Urinary bladder (tissue), 4 donors: ENCODE data around the gene C14orf119. TPM values are rescaled to one million over a fixed set of nuclear protein-coding genes. Genes with fewer than 3 reads are reported as not detected.
A peak's percentile ranks its signal among the peaks of the same experiment; 100 is the strongest.

Experiments used
- DNase-seq: peaks from one replicate; pipeline ENCODE4 v3.0.0-alpha.2; 2015; ENCODE audit errors: extremely low spot score
- H3K27ac ChIP-seq: one replicate; pipeline ENCODE4 v1.5.1; 2013; ENCODE audit warnings: low read depth, mild to moderate bottlenecking, moderate library complexity
- H3K36me3 ChIP-seq: one replicate; pipeline ENCODE4 v1.6.1; 2013; ENCODE audit warnings: mild to moderate bottlenecking, moderate library complexity; ENCODE audit not compliant: insufficient read depth
- H3K4me1 ChIP-seq: one replicate; pipeline ENCODE4 v1.6.1; 2013; ENCODE audit warnings: mild to moderate bottlenecking, moderate library complexity; ENCODE audit not compliant: insufficient read depth
- H3K4me3 ChIP-seq: one replicate; pipeline ENCODE4 v1.5.1; 2013; ENCODE audit warnings: low read depth, low read length
- WGBS: extraction: QIAGEN DNeasy Blood & Tissue Kit; methylation state at CpG from one replicate; pipeline ENCODE4 v1.1.7; 2013; 5-methylcytosine and 5-hydroxymethylcytosine counted together
- polyA plus RNA-seq: library from polyadenylated mRNA; stranded (reverse); fragments of 200-250 nt; gene quantifications from one replicate; pipeline ENCODE4 v1.2.3, GENCODE V29; 2013
- total RNA-seq: library from RNA; depleted of rRNA; stranded (reverse); fragments of >200 nt; gene quantifications from one replicate; pipeline ENCODE4 v1.2.3, GENCODE V29; 2014
- donor health status: healthy with polysubstance abuse.
- donor health status: healthy.

C14orf119 gene
- 37.2 TPM for total RNA-seq
- polyA plus RNA-seq, result 51.8 TPM

GRCh38 chr14:23095196-23096108 is at the start of gene C14orf119:
Gene C14orf119, plus strand, starts transcription at chr14:23095505. Its CDS starts 2,154 bp downstream, at chr14:23097659.
- under 1% methylated on average over 46 of the region's 46 CpGs for WGBS
- Histone ChIP-seq H3K4me1 (no peaks in the 10 kb centered on the region), H3K27ac (peak within 1 kb of the TSS; percentile 98), H3K36me3 (no peaks in the 10 kb centered on the region), H3K4me3 (peak within 1 kb of the TSS; percentile 74)
- DNase-seq, result peak; percentile 100

- Histone ChIP-seq H3K4me3 (no peak overlapping the region), H3K4me1 (no peaks in the 10 kb centered on the region), H3K36me3 (no peaks in the 10 kb centered on the region), H3K27ac (no peak overlapping the region)
- DNase-seq, result no peak
- WGBS, result 67% methylated on average over 6 of the region's 6 CpGs
These were observed 48.2 kb upstream of the C14orf119 start for GRCh38 chr14:23047034-23047634.

- no peak overlapping the region for H3K27ac ChIP-seq
- DNase-seq, result no peak
- no peak overlapping the region for H3K4me3 ChIP-seq
- H3K4me1 ChIP-seq, result no peaks in the 10 kb centered on the region
- H3K36me3 ChIP-seq, result no peaks in the 10 kb centered on the region
- WGBS, result 76% methylated on average over 85 of the region's 85 CpGs
These were observed 47.3 kb upstream of the C14orf119 start for GRCh38 chr14:23047751-23048693.

- no peak for DNase-seq
- Histone ChIP-seq H3K36me3 (no peaks in the 10 kb centered on the region), H3K27ac (no peak overlapping the region), H3K4me3 (no peak overlapping the region), H3K4me1 (no peaks in the 10 kb centered on the region)
- 97% methylated on average over 9 of the region's 9 CpGs for WGBS
These were observed 46.3 kb upstream of the C14orf119 start for GRCh38 chr14:23049011-23049410.

- no peaks in the 10 kb centered on the region for H3K4me1 ChIP-seq
- no peaks in the 10 kb centered on the region for H3K36me3 ChIP-seq
- H3K27ac ChIP-seq, result no peak overlapping the region
- 80% methylated on average over 5 of the region's 5 CpGs for WGBS
- H3K4me3 ChIP-seq, result no peak overlapping the region
- DNase-seq, result no peak
These were observed 43.9 kb upstream of the C14orf119 start for GRCh38 chr14:23051141-23052057.

GRCh38 chr14:23052182-23052623 is 43.1 kb upstream of the C14orf119 start:
- DNase-seq, result no peak
- no peaks in the 10 kb centered on the region for H3K4me1 ChIP-seq
- no peak overlapping the region for H3K4me3 ChIP-seq
- 71% methylated on average over 14 of the region's 14 CpGs for WGBS
- H3K36me3 ChIP-seq, result no peaks in the 10 kb centered on the region
- H3K27ac ChIP-seq, result no peak overlapping the region

GRCh38 chr14:23052671-23053070 is 42.6 kb upstream of the C14orf119 start:
- no peaks in the 10 kb centered on the region for H3K36me3 ChIP-seq
- 83% methylated on average over 3 of the region's 3 CpGs for WGBS
- no peak for DNase-seq

GRCh38 chr14:23053426-23053825 is 41.9 kb upstream of the C14orf119 start:
- DNase-seq, result no peak
- Histone ChIP-seq H3K36me3 (no peaks in the 10 kb centered on the region), H3K27ac (no peak overlapping the region), H3K4me3 (no peak overlapping the region), H3K4me1 (no peaks in the 10 kb centered on the region)
- WGBS, result 97% methylated on average over 10 of the region's 10 CpGs

More at GRCh38 chr14:23052671-23053070, 42.6 kb upstream of the C14orf119 start:
- no peak overlapping the region for H3K27ac ChIP-seq
- H3K4me3 ChIP-seq, result no peak overlapping the region
- H3K4me1 ChIP-seq, result no peaks in the 10 kb centered on the region

GRCh38 chr14:23054000-23054811 is 41.1 kb upstream of the C14orf119 start:
- 77% methylated on average over 17 of the region's 17 CpGs for WGBS
- no peaks in the 10 kb centered on the region for H3K36me3 ChIP-seq
- no peak overlapping the region for H3K27ac ChIP-seq
- H3K4me3 ChIP-seq, result no peak overlapping the region
- DNase-seq, result no peak
- no peaks in the 10 kb centered on the region for H3K4me1 ChIP-seq

GRCh38 chr14:23055147-23055550 is 40.2 kb upstream of the C14orf119 start:
- Histone ChIP-seq H3K4me3 (no peak overlapping the region), H3K4me1 (no peaks in the 10 kb centered on the region), H3K36me3 (no peaks in the 10 kb centered on the region), H3K27ac (no peak overlapping the region)
- no peak for DNase-seq
- 98% methylated on average over 12 of the region's 12 CpGs for WGBS

GRCh38 chr14:23055621-23056144 is 39.6 kb upstream of the C14orf119 start:
- H3K4me1 ChIP-seq, result no peaks in the 10 kb centered on the region
- DNase-seq, result no peak
- WGBS, result 66% methylated on average over 6 of the region's 6 CpGs
- no peaks in the 10 kb centered on the region for H3K36me3 ChIP-seq
- no peak overlapping the region for H3K27ac ChIP-seq
- no peak overlapping the region for H3K4me3 ChIP-seq
